Measurements from ENCODE around the gene TBCK.
A peak's percentile ranks its signal among the peaks of the same experiment; 100 is the strongest.

DNA sequence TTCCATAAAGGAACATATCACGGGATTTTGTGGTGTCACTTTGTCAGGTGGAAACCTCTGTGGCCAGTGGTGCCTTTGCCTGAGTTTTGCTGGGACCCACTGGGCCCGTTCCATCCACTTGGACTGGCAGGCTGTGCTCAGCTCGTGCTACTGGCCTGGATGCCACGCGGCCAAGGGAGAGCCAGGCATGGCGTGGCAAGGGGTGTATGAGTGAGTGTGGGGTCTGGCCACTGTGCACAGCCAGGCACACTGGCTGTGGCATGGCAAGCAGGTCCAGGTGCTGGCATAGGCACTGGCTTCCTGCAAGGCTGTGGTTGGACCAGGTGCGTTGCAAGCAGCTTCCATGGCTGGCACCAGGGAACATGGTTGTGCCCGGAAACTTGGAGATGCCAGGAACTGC is 60.8 kb downstream of the TBCK start:
- TF ChIP-seq, protein P1, sequence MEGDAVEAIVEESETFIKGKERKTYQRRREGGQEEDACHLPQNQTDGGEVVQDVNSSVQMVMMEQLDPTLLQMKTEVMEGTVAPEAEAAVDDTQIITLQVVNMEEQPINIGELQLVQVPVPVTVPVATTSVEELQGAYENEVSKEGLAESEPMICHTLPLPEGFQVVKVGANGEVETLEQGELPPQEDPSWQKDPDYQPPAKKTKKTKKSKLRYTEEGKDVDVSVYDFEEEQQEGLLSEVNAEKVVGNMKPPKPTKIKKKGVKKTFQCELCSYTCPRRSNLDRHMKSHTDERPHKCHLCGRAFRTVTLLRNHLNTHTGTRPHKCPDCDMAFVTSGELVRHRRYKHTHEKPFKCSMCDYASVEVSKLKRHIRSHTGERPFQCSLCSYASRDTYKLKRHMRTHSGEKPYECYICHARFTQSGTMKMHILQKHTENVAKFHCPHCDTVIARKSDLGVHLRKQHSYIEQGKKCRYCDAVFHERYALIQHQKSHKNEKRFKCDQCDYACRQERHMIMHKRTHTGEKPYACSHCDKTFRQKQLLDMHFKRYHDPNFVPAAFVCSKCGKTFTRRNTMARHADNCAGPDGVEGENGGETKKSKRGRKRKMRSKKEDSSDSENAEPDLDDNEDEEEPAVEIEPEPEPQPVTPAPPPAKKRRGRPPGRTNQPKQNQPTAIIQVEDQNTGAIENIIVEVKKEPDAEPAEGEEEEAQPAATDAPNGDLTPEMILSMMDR (IDR thresholded peaks at IDR 0.05 in 8 of 11, conservative IDR thresholded peaks at IDR 0.05 in 3 of 11): no peak
- TF ChIP-seq POLR2A (IDR thresholded peaks at IDR 0.05) (no peak), POLR2AphosphoS5 (IDR thresholded peaks at IDR 0.05) (peak in 1 of 3 donors; percentile 39)

Measured in spleen (tissue), 7 donors.